HepG2 (cell line): ENCODE results near the gene SLBP. TPM values are rescaled to one million over a fixed set of nuclear protein-coding genes. Genes with fewer than 3 reads are reported as not detected.

Experiments used
- BORCS8-MEF2B ChIP-seq: sonication (generic); formaldehyde crosslinking; IDR thresholded peaks from 2 replicates; pipeline ENCODE4 v1.8.0; 2022; ENCODE audit warnings: mild to moderate bottlenecking, missing genetic modification reagents
- MIER2 ChIP-seq: IDR thresholded peaks from 2 replicates; pipeline ENCODE4 v1.6.1; 2016; ENCODE audit warnings: missing biosample characterization, missing genetic modification reagents
- NAIF1 ChIP-seq: sonication (generic); formaldehyde crosslinking; IDR thresholded peaks from 2 replicates; pipeline ENCODE4 v1.5.0; 2020; ENCODE audit warnings: mild to moderate bottlenecking, missing genetic modification reagents, borderline replicate concordance
- RFX3 ChIP-seq: IDR thresholded peaks from 2 replicates; pipeline ENCODE4 v1.6.1; 2016; ENCODE audit warnings: missing biosample characterization, missing genetic modification reagents
- ZFAT ChIP-seq: sonication (generic); formaldehyde crosslinking; conservative IDR thresholded peaks from 2 replicates; pipeline ENCODE4 v1.8.1; 2023; ENCODE audit warnings: missing genetic modification reagents, inconsistent platforms
- ZNF10 ChIP-seq: sonication (generic); formaldehyde crosslinking; IDR thresholded peaks from 2 replicates; pipeline ENCODE4 v1.4.0; 2020; ENCODE audit warnings: mild to moderate bottlenecking, low read depth, missing genetic modification reagents, borderline replicate concordance
- ZNF136 ChIP-seq: sonication (generic); formaldehyde crosslinking; IDR thresholded peaks from 2 replicates; pipeline ENCODE4 v1.8.1; 2022; ENCODE audit warnings: low read depth, mild to moderate bottlenecking, moderate library complexity, missing genetic modification reagents
- ZNF256 ChIP-seq: sonication (generic); formaldehyde crosslinking; conservative IDR thresholded peaks from 2 replicates; pipeline ENCODE4 v1.4.0; 2020; ENCODE audit warnings: missing genetic modification reagents
- ZNF275 ChIP-seq: sonication (generic); formaldehyde crosslinking; IDR thresholded peaks from 2 replicates; pipeline ENCODE4 v1.8.0; 2022; ENCODE audit warnings: missing genetic modification reagents, mild to moderate bottlenecking, inconsistent platforms, borderline replicate concordance
- ZNF317 ChIP-seq: sonication (generic); formaldehyde crosslinking; IDR thresholded peaks from 2 replicates; pipeline ENCODE4 v1.5.0; 2020; ENCODE audit warnings: mild to moderate bottlenecking, missing genetic modification reagents
- ZSCAN25 ChIP-seq: sonication (generic); formaldehyde crosslinking; IDR thresholded peaks from 2 replicates; pipeline ENCODE4 v1.8.0; 2022; ENCODE audit warnings: mild to moderate bottlenecking, missing genetic modification reagents
- ZSCAN29 ChIP-seq: sonication (generic); formaldehyde crosslinking; conservative IDR thresholded peaks from 2 replicates; pipeline ENCODE4 v1.4.0; 2020; ENCODE audit warnings: mild to moderate bottlenecking, missing genetic modification reagents
- ZSCAN31 ChIP-seq: sonication (generic); formaldehyde crosslinking; IDR thresholded peaks from 2 replicates; pipeline ENCODE4 v1.5.0; 2020; ENCODE audit warnings: low read depth, mild to moderate bottlenecking, missing genetic modification reagents
- ZZZ3 ChIP-seq: sonication (generic); formaldehyde crosslinking; IDR thresholded peaks from 2 replicates; pipeline ENCODE4 v1.4.0; 2020; ENCODE audit warnings: missing genetic modification reagents, mild to moderate bottlenecking, borderline replicate concordance
- polyA plus RNA-seq, 8 experiments: library from polyadenylated mRNA; depleted of rRNA in 3 of 8; stranded (reverse) in 7 of 8; unstranded in 1 of 8; fragments of >200 nt; fragmentation: Illumina TruSeq in 4 of 8; extraction: Trizol in 4 of 8; gene quantifications; 2 replicates each; pipeline versions ENCODE4 v1.2.1 to v1.2.3, GENCODE V29; 2011 to 2016; ENCODE audit warnings: low read depth in 4 of 8, missing spikeins in 1 of 8, mixed read lengths in 1 of 8; ENCODE audit not compliant: insufficient read depth in 1 of 8
- total RNA-seq, 5 experiments: library from RNA; depleted of rRNA; stranded (reverse); fragments of >200 nt; fragmentation: Illumina TruSeq; extraction: Trizol; gene quantifications; 2 replicates each; pipeline ENCODE4 v1.2.3, GENCODE V29; 2016; ENCODE audit warnings: low read depth in 1 of 5
- TF ChIP-seq, protein P1 (sequence below): fragments of 450-650 bp; IDR thresholded peaks from 2 replicates; pipeline ENCODE4 v1.6.1; 2017; ENCODE audit warnings: mild to moderate bottlenecking
- TF ChIP-seq, protein P2 (sequence below): sonication (generic); formaldehyde crosslinking; IDR thresholded peaks from 2 replicates; pipeline ENCODE4 v1.4.0; 2020; ENCODE audit warnings: mild to moderate bottlenecking, missing genetic modification reagents

The SLBP gene
- total and polyA plus RNA-seq, 2 of the 13 experiments (the other 11 are each of a cell fraction or from before 2014, with no cell fraction given) = 43.9 to 104 TPM

DNA sequence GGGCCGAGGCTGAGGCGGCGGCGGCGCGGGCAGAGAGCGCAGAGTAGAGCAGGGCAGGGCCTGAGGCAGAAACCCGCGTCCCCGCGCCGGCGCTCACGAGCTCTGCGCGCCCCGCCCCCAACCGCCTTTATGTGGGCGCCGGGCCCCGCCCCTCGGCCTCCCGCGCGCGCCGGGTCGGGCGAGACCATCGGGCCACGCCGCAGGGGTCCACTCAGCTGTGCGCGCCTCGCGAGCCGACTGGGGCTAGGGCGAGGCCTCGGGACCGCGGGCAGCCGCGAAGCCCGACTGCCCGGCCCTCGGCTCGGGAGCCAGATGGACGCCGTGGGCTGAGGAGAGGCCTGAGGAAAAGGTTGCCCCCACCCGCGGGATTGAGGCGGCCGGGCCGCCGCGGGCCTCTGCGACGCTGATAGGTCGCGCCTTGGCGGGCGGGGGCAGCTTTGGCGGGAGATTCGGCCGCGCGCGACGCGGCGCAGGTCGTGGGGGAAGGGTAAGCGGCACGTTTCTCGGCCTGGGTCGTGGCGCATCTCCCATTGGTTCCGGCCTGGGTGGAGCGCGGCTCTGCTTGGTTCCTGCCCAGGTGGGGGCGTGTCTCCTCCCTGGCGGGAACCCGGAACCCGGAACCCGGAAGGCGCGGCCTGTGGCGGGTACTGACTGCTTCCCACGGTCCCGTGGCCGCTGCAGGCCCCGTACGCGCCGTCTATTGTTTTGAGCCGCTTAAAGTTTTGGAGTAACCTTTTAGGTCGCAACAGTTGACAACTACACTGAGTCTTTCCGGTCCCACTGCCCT, at the start of gene SLBP (continued):
- TF ChIP-seq, protein P1, sequence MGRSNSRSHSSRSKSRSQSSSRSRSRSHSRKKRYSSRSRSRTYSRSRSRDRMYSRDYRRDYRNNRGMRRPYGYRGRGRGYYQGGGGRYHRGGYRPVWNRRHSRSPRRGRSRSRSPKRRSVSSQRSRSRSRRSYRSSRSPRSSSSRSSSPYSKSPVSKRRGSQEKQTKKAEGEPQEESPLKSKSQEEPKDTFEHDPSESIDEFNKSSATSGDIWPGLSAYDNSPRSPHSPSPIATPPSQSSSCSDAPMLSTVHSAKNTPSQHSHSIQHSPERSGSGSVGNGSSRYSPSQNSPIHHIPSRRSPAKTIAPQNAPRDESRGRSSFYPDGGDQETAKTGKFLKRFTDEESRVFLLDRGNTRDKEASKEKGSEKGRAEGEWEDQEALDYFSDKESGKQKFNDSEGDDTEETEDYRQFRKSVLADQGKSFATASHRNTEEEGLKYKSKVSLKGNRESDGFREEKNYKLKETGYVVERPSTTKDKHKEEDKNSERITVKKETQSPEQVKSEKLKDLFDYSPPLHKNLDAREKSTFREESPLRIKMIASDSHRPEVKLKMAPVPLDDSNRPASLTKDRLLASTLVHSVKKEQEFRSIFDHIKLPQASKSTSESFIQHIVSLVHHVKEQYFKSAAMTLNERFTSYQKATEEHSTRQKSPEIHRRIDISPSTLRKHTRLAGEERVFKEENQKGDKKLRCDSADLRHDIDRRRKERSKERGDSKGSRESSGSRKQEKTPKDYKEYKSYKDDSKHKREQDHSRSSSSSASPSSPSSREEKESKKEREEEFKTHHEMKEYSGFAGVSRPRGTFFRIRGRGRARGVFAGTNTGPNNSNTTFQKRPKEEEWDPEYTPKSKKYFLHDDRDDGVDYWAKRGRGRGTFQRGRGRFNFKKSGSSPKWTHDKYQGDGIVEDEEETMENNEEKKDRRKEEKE = no peak
- TF ChIP-seq ZNF317 (CRISPR knock-in tag) (peak; percentile 85), ZZZ3 (CRISPR knock-in tag) (peak; percentile 84; the same call in 1 of the 2 replicates), RFX3 (CRISPR knock-in tag) (no peak), ZNF275 (CRISPR knock-in tag) (peak; percentile 99), ZNF10 (CRISPR knock-in tag) (no peak), MIER2 (CRISPR knock-in tag) (peak; percentile 51; the same call in 1 of the 2 replicates), ZSCAN29 (CRISPR knock-in tag) (no peak), ZSCAN31 (CRISPR knock-in tag) (peak; percentile 97), ZNF136 (0 out of 2 replicates have a peak, but pooled peaks have one; percentile 47), ZSCAN25 (CRISPR knock-in tag) (peak; percentile 56; the same call in 1 of the 2 replicates), NAIF1 (CRISPR knock-in tag) (peak; percentile 93; the same call in 1 of the 2 replicates), ZFAT (CRISPR knock-in tag) (peak; percentile 42; the same call in 1 of the 2 replicates), ZNF256 (CRISPR knock-in tag) (peak; percentile 99), BORCS8-MEF2B (CRISPR knock-in tag) (peak; percentile 99)
- TF ChIP-seq, protein P2, sequence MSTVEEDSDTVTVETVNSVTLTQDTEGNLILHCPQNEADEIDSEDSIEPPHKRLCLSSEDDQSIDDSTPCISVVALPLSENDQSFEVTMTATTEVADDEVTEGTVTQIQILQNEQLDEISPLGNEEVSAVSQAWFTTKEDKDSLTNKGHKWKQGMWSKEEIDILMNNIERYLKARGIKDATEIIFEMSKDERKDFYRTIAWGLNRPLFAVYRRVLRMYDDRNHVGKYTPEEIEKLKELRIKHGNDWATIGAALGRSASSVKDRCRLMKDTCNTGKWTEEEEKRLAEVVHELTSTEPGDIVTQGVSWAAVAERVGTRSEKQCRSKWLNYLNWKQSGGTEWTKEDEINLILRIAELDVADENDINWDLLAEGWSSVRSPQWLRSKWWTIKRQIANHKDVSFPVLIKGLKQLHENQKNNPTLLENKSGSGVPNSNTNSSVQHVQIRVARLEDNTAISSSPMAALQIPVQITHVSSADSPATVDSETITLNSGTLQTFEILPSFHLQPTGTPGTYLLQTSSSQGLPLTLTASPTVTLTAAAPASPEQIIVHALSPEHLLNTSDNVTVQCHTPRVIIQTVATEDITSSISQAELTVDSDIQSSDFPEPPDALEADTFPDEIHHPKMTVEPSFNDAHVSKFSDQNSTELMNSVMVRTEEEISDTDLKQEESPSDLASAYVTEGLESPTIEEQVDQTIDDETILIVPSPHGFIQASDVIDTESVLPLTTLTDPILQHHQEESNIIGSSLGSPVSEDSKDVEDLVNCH (CRISPR knock-in tag) = peak; percentile 61; the same call in 1 of the 2 replicates
